ENCODE measurements around the gene UMODL1.

DNA sequence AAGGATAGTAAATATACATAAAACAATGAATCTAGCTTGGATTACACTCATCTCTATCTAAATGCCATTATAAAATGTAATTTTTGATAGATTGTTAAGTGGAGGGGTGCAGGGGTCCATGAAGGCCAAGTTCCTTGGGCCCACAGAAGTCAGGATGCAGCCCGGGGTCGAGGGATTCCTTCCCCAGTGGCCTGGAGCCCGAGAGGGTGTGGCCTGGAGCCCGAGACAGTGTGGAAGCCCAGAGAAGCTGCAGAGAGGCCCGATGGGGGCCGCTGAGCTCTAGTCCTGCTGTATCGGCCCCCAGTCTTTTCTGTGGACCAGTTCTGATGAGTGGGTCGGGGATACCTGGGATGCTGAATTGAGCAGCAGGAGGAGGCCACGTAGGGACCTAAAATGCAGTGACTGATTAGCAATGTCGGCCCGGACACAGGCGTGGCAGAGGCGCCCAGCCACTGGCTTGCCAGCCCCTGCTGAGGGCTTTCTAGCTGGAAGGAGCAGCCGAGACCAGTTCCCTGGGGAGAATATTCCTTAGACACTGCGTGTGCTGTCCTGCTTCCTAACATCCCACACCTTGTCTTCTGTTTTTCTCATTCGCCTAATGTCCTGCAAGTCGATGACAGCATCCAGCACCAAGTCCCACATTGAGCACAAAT lies 38.9 kb downstream of the UMODL1 start:
- TF ChIP-seq, protein P1, sequence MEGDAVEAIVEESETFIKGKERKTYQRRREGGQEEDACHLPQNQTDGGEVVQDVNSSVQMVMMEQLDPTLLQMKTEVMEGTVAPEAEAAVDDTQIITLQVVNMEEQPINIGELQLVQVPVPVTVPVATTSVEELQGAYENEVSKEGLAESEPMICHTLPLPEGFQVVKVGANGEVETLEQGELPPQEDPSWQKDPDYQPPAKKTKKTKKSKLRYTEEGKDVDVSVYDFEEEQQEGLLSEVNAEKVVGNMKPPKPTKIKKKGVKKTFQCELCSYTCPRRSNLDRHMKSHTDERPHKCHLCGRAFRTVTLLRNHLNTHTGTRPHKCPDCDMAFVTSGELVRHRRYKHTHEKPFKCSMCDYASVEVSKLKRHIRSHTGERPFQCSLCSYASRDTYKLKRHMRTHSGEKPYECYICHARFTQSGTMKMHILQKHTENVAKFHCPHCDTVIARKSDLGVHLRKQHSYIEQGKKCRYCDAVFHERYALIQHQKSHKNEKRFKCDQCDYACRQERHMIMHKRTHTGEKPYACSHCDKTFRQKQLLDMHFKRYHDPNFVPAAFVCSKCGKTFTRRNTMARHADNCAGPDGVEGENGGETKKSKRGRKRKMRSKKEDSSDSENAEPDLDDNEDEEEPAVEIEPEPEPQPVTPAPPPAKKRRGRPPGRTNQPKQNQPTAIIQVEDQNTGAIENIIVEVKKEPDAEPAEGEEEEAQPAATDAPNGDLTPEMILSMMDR (IDR thresholded peaks at IDR 0.05) = no peak
- TF ChIP-seq POLR2A (IDR thresholded peaks at IDR 0.05) (no peak), POLR2AphosphoS5 (IDR thresholded peaks at IDR 0.05) (no peak)

Measured in stomach (tissue), 4 donors.